OCI-M1 (cell line): ENCODE data around the gene HHIPL1.
"Not testable (repeated sequence)": the region's sequence is repeated elsewhere in the genome, so short reads cannot be mapped to it uniquely, and the experiment has no call there.

Experiments used
- DNase-seq: peaks from one replicate; lab custom pipeline; 2025; lab: John Stamatoyannopoulos, UW

HHIPL1 gene

GRCh38 chr14:99635116-99635515 lies 9.8 kb upstream of the HHIPL1 start:
- DNase-seq, result no peak

DNA sequence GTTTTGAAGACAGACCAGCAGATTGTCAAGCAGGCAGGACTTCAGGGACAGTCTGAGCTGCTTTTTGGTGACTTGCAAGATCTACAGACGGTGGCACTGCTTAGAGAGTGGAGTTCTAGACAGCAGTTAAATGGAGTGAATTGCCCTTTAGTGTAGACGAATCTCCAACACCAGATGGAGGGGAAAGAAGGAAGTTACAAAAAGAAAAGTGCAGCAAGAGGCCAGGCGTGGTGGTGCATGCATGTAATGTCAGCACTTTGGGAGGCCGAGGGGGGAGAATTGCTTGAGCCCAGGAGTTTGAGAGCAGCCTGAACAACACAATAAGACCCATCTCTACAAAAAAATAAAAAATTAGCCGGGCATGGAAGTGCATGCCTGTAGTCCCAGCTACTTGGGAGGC lies 8.4 kb upstream of the HHIPL1 start:
- peak; percentile 32 for DNase-seq

DNA sequence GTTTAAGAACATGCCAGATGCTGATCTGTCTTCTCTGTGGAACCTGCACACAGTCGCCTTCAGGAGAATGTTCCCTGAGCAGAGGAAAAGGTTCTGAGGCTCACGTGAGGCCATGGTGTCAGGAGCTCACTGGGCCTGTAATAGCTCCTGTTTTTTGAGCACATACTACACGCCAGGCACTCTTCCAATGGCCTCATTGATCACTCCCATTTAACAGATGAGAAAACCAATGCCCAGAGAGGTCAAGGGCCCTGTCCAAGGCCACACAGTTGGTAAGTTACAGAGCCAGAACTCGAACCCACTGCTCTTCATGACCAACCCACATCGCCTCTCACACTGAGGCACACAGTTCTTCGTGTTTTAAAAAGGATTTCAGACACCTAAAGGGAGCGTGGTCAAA lies 7.3 kb upstream of the HHIPL1 start:
- no peak for DNase-seq

DNA sequence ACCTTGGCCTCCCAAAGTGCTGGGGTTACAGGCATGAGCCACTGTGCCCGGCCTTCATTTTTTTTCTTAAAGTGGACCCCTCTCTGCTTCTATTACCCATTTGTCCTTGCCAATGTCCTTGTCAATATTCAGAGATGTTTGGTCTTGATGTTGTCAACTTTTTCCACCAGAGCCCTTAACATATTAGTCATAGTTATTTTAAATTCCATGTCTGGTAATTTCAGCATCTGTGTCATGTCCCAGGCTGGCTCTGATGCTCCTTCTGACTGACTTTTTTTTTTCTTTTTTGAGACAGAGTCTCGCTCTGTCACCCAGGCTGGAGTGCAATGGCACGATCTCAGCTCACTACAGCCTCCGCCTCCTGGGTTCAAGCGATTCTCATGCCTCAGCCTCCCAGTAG lies 2.2 kb upstream of the HHIPL1 start:
- not testable (repeated sequence) for DNase-seq

- DNase-seq, result no peak
Observed at GRCh38 chr14:99643343-99643742, 1.6 kb upstream of the HHIPL1 start.

DNA sequence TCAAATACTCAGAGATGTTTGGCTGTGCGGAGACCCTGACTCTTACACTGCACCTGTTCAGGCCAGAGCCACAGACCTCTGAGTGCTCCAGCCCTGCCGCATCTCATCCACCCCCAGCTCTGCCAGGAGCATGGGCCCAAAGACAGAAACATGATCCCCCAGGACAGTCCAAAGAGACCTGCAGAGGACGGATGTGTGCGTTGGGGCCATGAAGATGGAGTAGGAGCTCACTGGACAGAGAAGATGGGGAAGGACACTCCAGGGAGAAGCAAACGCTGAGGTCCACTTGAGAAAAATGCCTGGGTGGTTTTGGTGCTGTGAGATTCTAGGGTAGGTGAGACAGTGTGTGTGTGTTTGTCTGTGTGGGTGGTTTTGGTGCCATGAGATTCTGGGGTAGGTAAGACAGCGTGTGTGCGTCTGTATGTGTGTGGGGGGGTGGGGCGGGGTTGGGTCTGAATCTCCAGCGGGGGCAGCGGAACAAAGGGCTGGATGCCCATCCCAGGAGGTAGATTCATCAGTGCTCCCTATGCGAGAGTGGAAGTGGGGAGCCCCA lies 818 bp upstream of the HHIPL1 start:
- DNase-seq, result no peak

- no peak for DNase-seq
Observed at GRCh38 chr14:99645545-99646505, 896 bp downstream of the HHIPL1 start.

DNA sequence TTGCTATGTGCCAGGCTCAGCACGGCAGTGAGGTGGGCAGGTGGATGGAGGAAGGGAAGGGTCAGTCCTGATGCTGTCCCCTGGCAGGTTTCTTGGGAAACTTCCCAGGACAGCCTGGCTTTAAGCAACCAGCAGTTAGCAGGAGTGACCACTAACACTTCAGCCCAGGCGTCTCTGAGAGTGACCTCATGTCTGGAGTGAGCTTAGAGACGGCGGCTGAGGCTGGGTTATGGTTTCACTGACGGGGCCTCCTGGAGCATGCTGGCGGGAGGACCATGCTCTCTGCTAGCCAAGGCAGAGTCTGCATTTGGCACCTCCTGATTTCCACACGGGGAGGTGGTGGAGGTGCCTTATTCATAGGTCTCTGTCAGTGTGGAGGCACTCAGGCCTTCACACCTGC lies 2.5 kb downstream of the HHIPL1 start:
- DNase-seq, result no peak

- no peak for DNase-seq
Observed at GRCh38 chr14:99648027-99648784, 3.3 kb downstream of the HHIPL1 start.

GRCh38 chr14:99649219-99649618 lies 4.3 kb downstream of the HHIPL1 start:
- no peak for DNase-seq

DNA sequence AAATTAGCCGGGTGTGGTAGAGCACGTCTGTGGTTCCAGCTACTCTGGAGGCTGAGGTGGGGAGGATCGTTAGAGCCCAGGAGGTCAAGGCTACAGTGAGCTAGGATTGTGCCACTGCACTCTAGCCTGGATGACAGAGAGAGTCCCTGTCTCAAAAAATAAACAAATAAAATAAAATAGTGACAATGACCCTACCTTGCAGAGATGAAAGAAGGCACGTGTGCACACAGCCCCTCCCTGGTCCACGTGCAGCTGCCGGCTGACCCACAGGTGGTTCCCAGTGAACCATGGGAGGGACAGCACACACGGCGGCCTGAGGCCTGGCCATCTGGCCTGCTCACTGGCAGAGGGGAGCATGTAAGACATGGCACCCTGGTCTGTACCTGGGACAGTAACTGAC lies 4.7 kb downstream of the HHIPL1 start:
- no peak for DNase-seq

DNA sequence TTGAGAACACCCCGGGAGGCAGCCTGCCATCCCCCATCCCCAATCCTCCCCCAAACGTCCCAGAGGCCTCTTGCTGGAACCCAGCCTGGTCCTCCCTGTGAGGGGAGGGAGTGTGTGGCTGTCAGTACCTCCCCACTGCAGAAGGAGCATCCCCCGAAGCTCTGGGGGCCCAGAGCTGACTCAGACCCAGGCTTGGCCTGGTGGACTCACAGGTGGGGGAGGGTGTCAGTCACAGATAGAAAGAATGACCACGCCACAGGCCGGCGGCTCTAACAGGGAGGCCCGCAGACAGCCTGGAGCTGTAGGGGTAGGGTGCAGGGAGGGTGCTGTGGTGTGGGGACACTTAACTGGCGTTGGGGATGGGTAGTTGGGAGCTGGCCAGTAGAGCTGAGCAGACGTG lies 5.3 kb downstream of the HHIPL1 start:
- no peak for DNase-seq

DNA sequence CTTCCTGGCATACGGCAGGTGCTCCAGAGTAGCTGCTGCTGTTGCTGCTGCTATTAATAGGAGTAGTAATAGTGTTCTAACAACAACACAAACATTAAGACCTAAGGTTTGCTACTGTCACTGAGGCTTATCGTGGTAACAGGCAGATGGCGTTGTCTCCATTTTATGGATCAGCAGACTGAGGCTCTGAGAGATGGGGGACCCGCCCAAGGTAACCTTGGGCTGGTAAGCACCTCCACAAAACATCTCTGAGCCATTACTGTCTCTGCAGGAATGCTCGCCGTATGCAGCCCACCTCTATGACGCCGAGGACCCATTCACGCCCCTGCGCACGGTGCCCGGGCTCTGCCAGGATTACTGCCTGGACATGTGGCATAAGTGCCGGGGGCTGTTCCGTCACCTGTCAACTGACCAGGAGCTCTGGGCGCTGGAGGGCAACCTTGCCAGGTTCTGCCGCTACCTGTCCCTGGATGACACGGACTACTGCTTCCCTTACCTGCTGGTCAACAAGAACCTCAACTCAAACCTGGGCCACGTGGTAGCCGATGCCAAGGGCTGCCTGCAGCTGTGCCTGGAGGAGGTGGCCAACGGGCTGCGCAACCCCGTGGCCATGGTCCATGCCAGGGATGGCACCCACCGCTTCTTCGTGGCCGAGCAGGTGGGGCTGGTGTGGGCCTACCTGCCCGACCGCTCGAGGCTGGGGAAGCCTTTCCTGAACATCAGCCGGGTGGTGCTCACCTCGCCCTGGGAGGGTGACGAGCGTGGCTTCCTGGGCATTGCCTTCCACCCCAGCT lies 7.2 kb downstream of the HHIPL1 start:
- no peak for DNase-seq

DNA sequence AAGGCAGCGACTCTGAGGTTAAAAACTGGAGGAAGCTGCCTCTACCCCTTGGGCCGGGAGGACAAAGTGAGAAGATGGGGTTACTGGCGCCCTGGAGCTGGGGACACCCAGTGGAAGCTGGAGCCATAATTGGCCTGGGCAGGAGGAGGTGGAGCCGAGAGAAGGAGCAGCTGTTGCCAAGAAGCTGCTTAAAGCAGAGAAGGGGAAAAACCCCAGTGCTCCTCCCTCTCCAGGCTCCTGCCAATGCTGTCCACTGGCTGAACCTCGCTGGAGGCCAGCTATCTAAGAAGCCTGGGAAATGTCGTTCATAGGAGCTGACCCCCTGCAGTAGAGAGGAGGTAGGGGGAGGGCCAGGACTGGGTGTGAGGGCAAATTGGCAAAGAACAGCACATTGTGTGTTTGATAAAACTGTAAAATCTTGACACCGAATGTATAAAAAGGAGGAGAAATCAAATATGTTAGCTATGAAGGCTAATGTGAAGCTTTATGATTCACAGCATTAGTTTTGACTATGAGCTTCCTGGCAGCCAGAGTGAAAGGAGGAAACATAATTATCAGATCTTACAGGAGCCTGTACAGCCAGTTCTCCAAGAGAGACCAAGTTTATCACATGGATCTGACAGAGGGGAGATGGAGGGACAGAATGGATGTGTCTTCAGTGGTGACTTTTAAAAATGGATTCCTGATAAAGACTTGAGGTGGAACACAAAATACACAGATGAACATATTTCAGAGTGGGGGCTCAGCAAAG lies 9.5 kb downstream of the HHIPL1 start:
- no peak for DNase-seq

DNA sequence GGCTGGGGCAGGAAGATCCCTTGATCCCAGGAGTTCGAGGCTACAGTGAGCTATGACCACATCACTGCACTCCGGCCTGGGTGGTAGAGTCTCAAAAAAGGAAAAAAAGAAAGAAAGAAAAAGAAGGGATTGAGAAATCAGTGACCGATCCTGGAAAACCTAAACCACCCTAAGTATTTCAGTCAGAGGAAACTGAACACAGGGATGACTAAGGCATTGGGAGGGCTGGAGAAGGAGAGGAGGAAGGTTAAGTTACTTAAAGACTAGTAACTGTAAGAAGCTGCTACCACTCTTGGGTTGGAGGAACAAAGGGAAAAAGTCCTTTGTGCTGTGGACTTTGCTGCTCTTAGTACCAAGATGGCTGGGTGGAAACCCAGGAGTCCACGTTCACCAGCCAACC lies 10.6 kb downstream of the HHIPL1 start:
- DNase-seq, result no peak

- no peak for DNase-seq
Observed at GRCh38 chr14:99656171-99656570, 11.2 kb downstream of the HHIPL1 start.

GRCh38 chr14:99657645-99658155 lies 12.8 kb downstream of the HHIPL1 start:
- DNase-seq, result no peak

- no peak for DNase-seq
Observed at GRCh38 chr14:99658218-99658845, 13.4 kb downstream of the HHIPL1 start.

DNA sequence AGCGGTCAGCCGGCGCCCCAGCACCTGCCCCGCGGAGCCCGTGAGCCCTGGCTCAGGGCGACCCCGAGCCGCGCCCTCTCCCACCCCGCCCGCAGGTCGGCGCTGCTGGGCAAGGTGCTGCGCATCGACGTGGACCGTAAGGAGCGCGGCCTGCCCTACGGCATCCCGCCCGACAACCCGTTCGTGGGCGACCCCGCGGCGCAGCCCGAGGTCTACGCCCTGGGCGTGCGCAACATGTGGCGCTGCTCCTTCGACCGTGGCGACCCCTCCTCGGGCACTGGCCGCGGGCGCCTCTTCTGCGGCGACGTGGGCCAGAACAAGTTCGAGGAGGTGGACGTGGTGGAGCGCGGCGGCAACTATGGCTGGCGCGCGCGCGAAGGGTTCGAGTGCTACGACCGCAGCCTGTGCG lies 14.4 kb downstream of the HHIPL1 start:
- DNase-seq, result no peak

GRCh38 chr14:99660006-99660566 lies 15.2 kb downstream of the HHIPL1 start:
- no peak for DNase-seq
